ENCODE measurements around the gene CLDN2. TPM values are rescaled to one million over a fixed set of nuclear protein-coding genes. Genes with fewer than 3 reads are reported as not detected.

CLDN2 gene
- polyA plus RNA-seq, 1 experiment = 0.04 TPM

DNA sequence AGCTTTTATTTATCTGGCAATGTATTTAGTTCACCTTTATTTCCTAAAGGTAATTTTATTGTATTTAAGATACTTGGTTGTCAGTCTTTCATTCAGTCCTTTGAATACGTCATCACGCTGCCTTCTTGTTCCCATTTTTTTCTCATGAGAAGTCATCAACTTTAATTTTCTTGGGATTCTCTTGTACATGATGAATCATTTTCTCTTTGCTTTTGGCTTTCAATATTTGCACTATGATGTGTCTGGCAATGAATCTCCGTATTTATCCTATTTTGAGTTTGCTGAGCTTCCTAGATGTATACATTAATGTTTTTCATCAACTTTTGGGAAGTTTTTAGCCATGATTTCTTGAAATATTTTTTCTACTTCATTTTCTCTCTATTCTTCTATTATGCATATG lies 28.4 kb downstream of the CLDN2 start:
- no peaks in the 10 kb centered on the region for H3K27me3 ChIP-seq (ENCODE audit: control insufficient read depth, insufficient read depth, low read length)
- no peak overlapping the region for H3K4me3 ChIP-seq (ENCODE audit: low read depth, low read length)
- DNase-seq (ENCODE audit: low read depth, low spot score) = no peak
- no peaks in the 10 kb centered on the region for H3K9me3 ChIP-seq (ENCODE audit: control insufficient read depth, insufficient read depth, low read length)
- TF ChIP-seq, protein P1, sequence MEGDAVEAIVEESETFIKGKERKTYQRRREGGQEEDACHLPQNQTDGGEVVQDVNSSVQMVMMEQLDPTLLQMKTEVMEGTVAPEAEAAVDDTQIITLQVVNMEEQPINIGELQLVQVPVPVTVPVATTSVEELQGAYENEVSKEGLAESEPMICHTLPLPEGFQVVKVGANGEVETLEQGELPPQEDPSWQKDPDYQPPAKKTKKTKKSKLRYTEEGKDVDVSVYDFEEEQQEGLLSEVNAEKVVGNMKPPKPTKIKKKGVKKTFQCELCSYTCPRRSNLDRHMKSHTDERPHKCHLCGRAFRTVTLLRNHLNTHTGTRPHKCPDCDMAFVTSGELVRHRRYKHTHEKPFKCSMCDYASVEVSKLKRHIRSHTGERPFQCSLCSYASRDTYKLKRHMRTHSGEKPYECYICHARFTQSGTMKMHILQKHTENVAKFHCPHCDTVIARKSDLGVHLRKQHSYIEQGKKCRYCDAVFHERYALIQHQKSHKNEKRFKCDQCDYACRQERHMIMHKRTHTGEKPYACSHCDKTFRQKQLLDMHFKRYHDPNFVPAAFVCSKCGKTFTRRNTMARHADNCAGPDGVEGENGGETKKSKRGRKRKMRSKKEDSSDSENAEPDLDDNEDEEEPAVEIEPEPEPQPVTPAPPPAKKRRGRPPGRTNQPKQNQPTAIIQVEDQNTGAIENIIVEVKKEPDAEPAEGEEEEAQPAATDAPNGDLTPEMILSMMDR (IDR thresholded peaks at IDR 0.05; ENCODE audit: low read depth, low read length) = no peak
- POLR2A ChIA-PET = no interaction called here
- CTCF ChIA-PET = no interaction called here
- no peak overlapping the region for H3K27ac ChIP-seq (ENCODE audit: low read depth, low read length)

DNA sequence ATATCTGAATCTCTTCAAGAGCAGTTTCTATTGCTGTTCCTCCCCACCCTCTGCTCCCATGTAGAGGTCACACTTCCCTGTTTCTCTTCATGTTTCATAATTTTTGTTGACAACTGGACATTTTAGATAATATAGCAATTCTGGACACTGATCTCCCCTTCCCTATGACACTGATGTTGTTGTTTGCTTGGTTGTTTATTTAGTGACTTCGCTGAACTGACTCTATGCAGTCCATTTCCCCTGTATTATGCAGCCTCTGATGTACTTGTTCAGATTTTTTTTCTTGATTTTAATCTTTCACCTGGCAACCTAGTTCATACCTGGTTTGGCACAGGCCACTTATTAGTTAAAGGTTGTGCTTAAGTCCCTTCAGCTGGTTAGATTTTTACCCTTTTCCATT lies 29.2 kb downstream of the CLDN2 start:
- TF ChIP-seq, protein P1 (IDR thresholded peaks at IDR 0.05; ENCODE audit: low read depth, low read length) = no peak
- Histone ChIP-seq H3K27me3 (ENCODE audit: control insufficient read depth, insufficient read depth, low read length) (no peaks in the 10 kb centered on the region), H3K4me3 (ENCODE audit: low read depth, low read length) (no peak overlapping the region), H3K9me3 (ENCODE audit: control insufficient read depth, insufficient read depth, low read length) (no peaks in the 10 kb centered on the region), H3K27ac (ENCODE audit: low read depth, low read length) (no peak overlapping the region)
- ChIA-PET CTCF (interaction anchor here (0.6 kb wide), 1 partner anchor 27 kb away, joined by 3 read pairs; no protein-coding TSS in a partner anchor), POLR2A (no interaction called here)
- DNase-seq (ENCODE audit: low read depth, low spot score) = no peak

DNA sequence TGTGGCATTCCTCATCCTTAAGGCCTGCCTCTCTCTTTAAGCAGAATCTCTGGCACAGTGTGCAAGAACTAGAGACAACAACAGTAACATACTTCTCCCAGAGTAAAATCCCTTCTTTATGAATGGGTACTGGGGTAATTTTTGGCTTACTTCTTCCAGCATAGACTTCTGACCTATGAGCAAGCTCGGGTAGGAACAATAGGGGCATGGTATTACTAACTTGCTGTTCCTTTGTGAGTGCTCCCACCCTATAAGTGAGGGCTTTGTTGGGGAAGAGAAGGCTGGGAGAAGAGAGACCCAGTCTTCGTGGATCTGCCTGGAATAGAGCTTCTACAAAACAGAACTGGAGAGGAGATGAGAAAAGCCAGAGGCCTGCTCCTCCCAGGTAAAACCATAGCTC lies 30.2 kb downstream of the CLDN2 start:
- POLR2A ChIA-PET = no interaction called here
- no peak for DNase-seq (ENCODE audit: low read depth, low spot score)
- no peak overlapping the region for H3K27ac ChIP-seq (ENCODE audit: low read depth, low read length)
- no peaks in the 10 kb centered on the region for H3K27me3 ChIP-seq (ENCODE audit: control insufficient read depth, insufficient read depth, low read length)
- H3K9me3 ChIP-seq (ENCODE audit: control insufficient read depth, insufficient read depth, low read length) = no peaks in the 10 kb centered on the region
- TF ChIP-seq, protein P1 (IDR thresholded peaks at IDR 0.05; ENCODE audit: low read depth, low read length) = no peak
- CTCF ChIA-PET = interaction anchor here (0.9 to 1.4 kb wide), 2 partner anchors 9 to 56 kb away, joined by 4 to 9 read pairs; no protein-coding TSS in a partner anchor
- H3K4me3 ChIP-seq (ENCODE audit: low read depth, low read length) = no peak overlapping the region

DNA sequence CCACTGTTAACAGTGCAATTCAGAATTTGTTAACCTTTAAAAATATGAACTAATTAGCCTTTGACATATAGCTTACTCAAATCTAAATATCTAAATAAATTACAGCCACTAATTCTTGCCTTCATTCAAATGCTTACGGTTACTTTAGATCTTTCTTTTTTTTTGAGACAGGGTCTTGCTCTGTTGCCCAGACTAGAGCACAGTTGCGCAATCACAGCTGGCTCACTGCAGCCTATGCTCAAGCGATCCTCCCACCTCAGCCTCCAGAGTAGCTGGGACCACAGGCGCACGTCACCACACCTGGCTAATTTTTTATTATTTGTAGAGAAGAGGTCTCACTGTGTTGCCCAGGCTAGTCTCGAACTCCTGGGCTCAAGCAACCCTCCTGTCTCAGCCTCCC lies 31.0 kb downstream of the CLDN2 start:
- TF ChIP-seq, protein P1 (IDR thresholded peaks at IDR 0.05; ENCODE audit: low read depth, low read length) = no peak
- ChIA-PET POLR2A (no interaction called here), CTCF (interaction anchor here (0.9 to 1.4 kb wide), 2 partner anchors 8 to 57 kb away, joined by 4 to 9 read pairs; no protein-coding TSS in a partner anchor)
- DNase-seq (ENCODE audit: low read depth, low spot score) = no peak
- Histone ChIP-seq H3K27me3 (ENCODE audit: control insufficient read depth, insufficient read depth, low read length) (no peaks in the 10 kb centered on the region), H3K9me3 (ENCODE audit: control insufficient read depth, insufficient read depth, low read length) (no peaks in the 10 kb centered on the region), H3K27ac (ENCODE audit: low read depth, low read length) (no peak overlapping the region), H3K4me3 (ENCODE audit: low read depth, low read length) (no peak overlapping the region)

DNA sequence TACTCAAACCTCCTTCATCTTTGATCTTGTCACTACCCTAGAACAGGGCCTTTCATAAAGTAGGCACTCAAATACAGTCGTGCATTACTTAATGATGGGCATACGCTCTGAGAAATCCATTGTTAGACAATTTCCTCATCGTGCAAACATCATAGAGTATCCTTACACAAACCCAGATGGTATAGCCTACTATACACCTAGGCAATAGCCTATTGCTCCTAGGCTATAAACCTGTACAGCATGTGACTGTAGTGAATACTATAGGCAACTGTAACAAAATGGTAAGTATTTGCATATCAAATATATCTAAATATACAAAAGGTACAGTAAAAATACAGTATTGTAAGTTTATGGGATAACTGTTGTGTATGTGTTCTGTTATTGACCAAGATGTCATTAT lies 31.9 kb downstream of the CLDN2 start:
- no peaks in the 10 kb centered on the region for H3K9me3 ChIP-seq (ENCODE audit: control insufficient read depth, insufficient read depth, low read length)
- TF ChIP-seq, protein P1 (IDR thresholded peaks at IDR 0.05; ENCODE audit: low read depth, low read length) = no peak
- H3K27me3 ChIP-seq (ENCODE audit: control insufficient read depth, insufficient read depth, low read length) = no peaks in the 10 kb centered on the region
- H3K27ac ChIP-seq (ENCODE audit: low read depth, low read length) = no peak overlapping the region
- no peak overlapping the region for H3K4me3 ChIP-seq (ENCODE audit: low read depth, low read length)
- ChIA-PET CTCF (interaction anchor here (0.9 to 1.0 kb wide), 4 partner anchors 10 to 59 kb away, joined by 3 to 4 read pairs (median 4); no protein-coding TSS in a partner anchor), POLR2A (no interaction called here)
- DNase-seq (ENCODE audit: low read depth, low spot score) = no peak
